ENCODE data around the gene GPR18.
"Not testable (repeated sequence)": the region's sequence is repeated elsewhere in the genome, so short reads cannot be mapped to it uniquely, and the experiment has no call there.

DNA sequence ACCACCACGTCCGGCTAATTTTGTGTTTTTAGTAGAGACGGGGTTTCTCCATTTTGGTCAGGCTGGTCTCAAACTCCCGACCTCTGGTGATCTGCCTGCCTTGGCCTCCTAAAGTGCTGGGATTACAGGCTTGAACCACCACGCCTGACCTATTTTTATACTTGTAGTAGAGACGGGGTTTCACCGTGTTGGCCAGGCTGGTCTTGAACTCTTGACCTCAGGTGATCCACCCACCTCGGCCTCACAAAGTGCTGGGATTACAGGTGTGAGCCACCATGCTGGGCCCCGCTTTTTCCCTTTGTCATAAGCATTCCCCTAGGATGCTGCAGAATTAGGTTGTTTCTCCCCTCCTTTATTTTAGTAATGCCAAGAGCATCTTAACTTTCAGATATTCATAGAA lies 47.6 kb downstream of the GPR18 start:
- not testable (repeated sequence) for TF ChIP-seq EZH2 (IDR thresholded peaks at IDR 0.05; ENCODE audit: borderline replicate concordance, low read depth, low read length, poor library complexity, severe bottlenecking)
- TF ChIP-seq, protein P1, sequence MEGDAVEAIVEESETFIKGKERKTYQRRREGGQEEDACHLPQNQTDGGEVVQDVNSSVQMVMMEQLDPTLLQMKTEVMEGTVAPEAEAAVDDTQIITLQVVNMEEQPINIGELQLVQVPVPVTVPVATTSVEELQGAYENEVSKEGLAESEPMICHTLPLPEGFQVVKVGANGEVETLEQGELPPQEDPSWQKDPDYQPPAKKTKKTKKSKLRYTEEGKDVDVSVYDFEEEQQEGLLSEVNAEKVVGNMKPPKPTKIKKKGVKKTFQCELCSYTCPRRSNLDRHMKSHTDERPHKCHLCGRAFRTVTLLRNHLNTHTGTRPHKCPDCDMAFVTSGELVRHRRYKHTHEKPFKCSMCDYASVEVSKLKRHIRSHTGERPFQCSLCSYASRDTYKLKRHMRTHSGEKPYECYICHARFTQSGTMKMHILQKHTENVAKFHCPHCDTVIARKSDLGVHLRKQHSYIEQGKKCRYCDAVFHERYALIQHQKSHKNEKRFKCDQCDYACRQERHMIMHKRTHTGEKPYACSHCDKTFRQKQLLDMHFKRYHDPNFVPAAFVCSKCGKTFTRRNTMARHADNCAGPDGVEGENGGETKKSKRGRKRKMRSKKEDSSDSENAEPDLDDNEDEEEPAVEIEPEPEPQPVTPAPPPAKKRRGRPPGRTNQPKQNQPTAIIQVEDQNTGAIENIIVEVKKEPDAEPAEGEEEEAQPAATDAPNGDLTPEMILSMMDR (conservative IDR thresholded peaks at IDR 0.05; ENCODE audit: low read depth, low read length) = not testable (repeated sequence)
